ENCODE results near the gene ATP8B2. TPM values are rescaled to one million over a fixed set of nuclear protein-coding genes. Genes with fewer than 3 reads are reported as not detected.

Gene ATP8B2
- total RNA-seq, 3 donors from 2014 or later, result 34.5 to 64.8 (median 61.3) TPM

DNA sequence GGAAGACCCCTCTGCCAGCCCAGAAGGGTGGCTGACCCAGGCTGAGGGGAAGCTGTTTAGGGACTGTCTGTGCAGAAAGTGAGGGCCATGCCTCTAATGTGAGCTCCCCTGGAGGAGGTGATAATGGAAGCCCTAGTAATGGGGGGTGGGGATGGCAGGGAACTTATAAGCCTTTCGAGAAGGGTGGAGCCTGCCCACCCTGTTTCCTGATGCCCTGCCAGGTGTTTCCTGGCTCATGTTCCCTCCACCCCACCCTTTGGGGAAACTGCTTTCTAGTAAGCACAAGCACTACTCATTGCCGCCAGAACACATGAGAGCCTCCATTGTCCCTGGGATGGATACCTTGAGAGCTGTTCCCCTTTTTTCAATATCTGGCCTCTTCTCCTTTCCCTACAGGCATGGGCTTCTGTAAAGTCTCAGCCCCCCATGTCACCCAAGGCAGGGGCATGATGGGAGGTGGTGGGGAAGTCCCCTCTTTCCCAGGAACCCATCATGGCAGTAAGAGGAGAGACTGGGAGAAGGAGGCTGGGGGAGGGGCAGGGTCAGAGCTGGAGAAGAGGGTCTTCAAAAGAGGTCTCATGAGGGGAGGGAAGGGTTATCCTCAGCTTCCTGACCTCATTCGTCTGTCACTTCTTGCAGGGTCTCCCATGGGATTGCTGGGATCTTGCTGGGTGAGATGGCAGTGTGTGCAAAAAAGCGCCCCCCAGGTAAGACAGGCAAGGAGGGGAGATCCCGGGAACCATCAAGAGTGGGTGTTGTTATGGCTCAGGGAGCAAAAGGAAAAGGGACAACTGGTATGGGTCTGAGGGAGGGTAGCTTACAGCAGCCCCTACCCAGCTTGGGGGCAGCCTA is 2.4 kb downstream of the ATP8B2 start:
- Histone ChIP-seq H3K9me3 (no peaks in the 10 kb centered on the region), H3K36me3 (no peaks in the 10 kb centered on the region), H3K4me1 (peaks cover 0 to 20% of the 10 kb centered on the region in 2 donors), H3K4me3 (peak overlapping the region; percentile 40 to 71 (median 57)), H3K27me3 (no peaks in the 10 kb centered on the region), H3K27ac (peak overlapping the region; percentile 83 to 86)
- intact Hi-C loops (cut with DNase I; ENCODE audit: low total_unique reads), result no loop called here
- no peak for DNase-seq (ENCODE audit: low spot score in 2 of 2)
- TF ChIP-seq POLR2A (IDR thresholded peaks at IDR 0.05), result no peak
- TF ChIP-seq, protein P1, sequence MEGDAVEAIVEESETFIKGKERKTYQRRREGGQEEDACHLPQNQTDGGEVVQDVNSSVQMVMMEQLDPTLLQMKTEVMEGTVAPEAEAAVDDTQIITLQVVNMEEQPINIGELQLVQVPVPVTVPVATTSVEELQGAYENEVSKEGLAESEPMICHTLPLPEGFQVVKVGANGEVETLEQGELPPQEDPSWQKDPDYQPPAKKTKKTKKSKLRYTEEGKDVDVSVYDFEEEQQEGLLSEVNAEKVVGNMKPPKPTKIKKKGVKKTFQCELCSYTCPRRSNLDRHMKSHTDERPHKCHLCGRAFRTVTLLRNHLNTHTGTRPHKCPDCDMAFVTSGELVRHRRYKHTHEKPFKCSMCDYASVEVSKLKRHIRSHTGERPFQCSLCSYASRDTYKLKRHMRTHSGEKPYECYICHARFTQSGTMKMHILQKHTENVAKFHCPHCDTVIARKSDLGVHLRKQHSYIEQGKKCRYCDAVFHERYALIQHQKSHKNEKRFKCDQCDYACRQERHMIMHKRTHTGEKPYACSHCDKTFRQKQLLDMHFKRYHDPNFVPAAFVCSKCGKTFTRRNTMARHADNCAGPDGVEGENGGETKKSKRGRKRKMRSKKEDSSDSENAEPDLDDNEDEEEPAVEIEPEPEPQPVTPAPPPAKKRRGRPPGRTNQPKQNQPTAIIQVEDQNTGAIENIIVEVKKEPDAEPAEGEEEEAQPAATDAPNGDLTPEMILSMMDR (IDR thresholded peaks at IDR 0.05), result no peak
- TF ChIP-seq POLR2AphosphoS5 (IDR thresholded peaks at IDR 0.05), result no peak

- Histone ChIP-seq H3K36me3 (no peaks in the 10 kb centered on the region), H3K27me3 (no peaks in the 10 kb centered on the region), H3K4me1 (peaks cover 0 to 20% of the 10 kb centered on the region in 2 donors), H3K4me3 (peak overlapping the region; percentile 40 to 71 (median 57)), H3K27ac (peak overlapping the region; percentile 83 to 86), H3K9me3 (no peaks in the 10 kb centered on the region)
- TF ChIP-seq POLR2A (IDR thresholded peaks at IDR 0.05) (no peak), POLR2AphosphoS5 (IDR thresholded peaks at IDR 0.05) (no peak)
- TF ChIP-seq, protein P1 (IDR thresholded peaks at IDR 0.05), result no peak
- intact Hi-C loops (cut with DNase I; ENCODE audit: low total_unique reads), result no loop called here
- DNase-seq (ENCODE audit: low spot score in 2 of 2), result peak; percentile 70 to 83
Measured at GRCh38 chr1:154328318-154329151, 3.2 kb downstream of the ATP8B2 start.

DNA sequence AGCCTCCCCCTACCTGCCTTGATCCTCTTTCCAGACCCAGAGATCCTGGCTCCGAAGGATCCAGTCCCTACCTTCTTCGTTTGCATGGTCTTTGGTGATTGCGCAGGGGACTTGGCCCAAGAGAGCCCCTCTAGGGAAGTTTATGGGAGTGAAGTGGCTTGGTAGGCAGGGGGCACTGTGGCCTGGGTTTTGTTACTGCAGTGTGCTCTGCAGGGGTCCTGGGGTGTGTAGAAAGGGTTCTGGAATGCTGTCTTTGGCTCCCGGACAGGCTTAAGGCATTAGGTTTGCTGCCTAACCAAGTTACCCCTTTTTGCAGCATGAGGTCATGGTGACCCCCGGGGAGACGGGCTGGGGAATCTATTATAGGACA is 3.8 kb downstream of the ATP8B2 start:
- H3K27ac ChIP-seq, result peak overlapping the region; percentile 83 to 86
- H3K9me3 ChIP-seq, result no peaks in the 10 kb centered on the region
- H3K4me1 ChIP-seq, result peaks cover 0 to 20% of the 10 kb centered on the region in 2 donors
- no peaks in the 10 kb centered on the region for H3K36me3 ChIP-seq
- intact Hi-C loops (cut with DNase I; ENCODE audit: low total_unique reads), result no loop called here
- TF ChIP-seq POLR2AphosphoS5 (IDR thresholded peaks at IDR 0.05) (no peak), POLR2A (IDR thresholded peaks at IDR 0.05) (no peak)
- TF ChIP-seq, protein P1 (IDR thresholded peaks at IDR 0.05), result no peak
- no peaks in the 10 kb centered on the region for H3K27me3 ChIP-seq
- peak overlapping the region; percentile 40 to 71 (median 57) for H3K4me3 ChIP-seq
- no peak for DNase-seq (ENCODE audit: low spot score in 2 of 2)

DNA sequence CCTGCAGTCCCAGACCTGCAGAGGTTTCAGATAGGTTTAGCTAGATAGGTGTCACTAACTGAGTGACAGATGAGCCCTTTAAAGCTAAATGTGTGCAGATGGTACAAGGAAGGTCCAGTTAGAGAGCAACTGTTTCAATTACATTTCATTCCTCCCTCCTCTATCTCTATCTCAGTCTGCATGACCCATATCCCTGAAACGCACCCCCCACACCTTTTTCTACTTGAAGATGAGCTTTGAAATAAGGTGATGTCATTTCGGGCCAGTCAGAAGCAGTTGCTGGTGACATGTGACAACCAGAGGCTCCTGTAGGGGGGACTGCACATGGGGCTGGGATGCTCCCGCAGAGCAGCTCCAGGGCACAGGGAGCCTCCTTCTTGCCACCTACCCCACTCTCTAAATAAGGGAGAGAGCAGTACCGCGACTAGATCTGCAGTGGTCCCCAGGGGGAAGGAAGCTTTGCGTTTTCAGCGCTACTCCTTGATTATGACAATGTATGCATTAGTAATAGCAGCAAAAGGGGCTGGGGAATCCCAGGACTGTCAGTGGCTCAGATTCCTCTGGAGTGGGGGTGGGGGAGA is 4.3 kb downstream of the ATP8B2 start:
- Histone ChIP-seq H3K4me3 (peak overlapping the region in 2 of 3 donors; percentile 57 to 71), H3K27me3 (no peaks in the 10 kb centered on the region), H3K36me3 (no peaks in the 10 kb centered on the region), H3K9me3 (no peaks in the 10 kb centered on the region), H3K4me1 (peaks cover 0 to 20% of the 10 kb centered on the region in 2 donors), H3K27ac (peak overlapping the region; percentile 83 to 86)
- no peak for TF ChIP-seq POLR2AphosphoS5 (IDR thresholded peaks at IDR 0.05)
- TF ChIP-seq POLR2A (IDR thresholded peaks at IDR 0.05), result no peak
- TF ChIP-seq, protein P1 (IDR thresholded peaks at IDR 0.05), result no peak
- no peak for DNase-seq (ENCODE audit: low spot score in 2 of 2)
- intact Hi-C loops (cut with DNase I; ENCODE audit: low total_unique reads), result no loop called here

Measured in breast epithelium (tissue), 4 donors.